HG03378 (cell line): ENCODE data around the gene PDCD5.

Experiments used
- ATAC-seq: cut with Tn5 transposase; IDR thresholded peaks from one replicate; pipeline ENCODE4 v1.9.1; 2021; ENCODE audit warnings: mild to moderate bottlenecking, moderate library complexity; ENCODE audit not compliant: unreplicated experiment

Gene PDCD5

DNA sequence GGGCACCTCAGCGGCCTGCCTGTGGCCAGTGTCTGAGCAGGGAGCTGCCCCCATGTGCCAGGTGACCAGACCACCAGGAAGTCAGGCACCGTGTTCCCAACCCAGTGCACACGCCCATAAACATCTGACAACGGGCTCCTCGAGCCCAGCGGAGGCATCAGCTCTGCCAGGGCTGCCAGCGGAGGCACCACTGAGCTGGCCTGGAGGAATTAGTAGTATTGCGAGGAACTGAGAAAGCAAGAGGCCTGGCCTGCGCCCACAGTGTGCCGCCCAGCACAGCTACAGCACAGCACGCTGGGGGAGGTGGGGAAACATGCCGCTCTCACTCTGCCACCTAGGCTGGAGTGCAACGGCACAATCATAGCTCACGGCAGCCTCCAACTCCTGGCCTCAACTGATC lies 49.3 kb downstream of the PDCD5 start:
- no peak for ATAC-seq

DNA sequence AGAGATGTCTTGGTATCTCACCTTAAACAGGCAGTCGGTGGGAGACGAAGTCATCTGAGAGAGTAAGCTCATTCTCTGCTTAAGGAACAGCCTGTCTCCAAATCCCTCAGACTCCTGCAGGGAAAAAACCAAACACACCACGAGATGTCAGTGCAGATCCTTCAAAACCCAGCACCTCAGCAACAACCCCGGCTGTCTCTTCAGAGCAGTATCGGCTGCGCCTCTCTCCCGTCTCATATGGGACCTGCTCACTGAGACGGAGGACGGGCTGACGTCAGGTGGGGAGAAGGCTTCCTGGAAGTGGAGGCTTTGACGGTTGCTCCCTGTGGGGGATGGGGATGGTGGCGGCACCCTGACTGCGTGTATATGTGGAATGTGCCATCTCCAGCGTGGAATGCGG lies 50.4 kb downstream of the PDCD5 start:
- no peak for ATAC-seq
